ENCODE measurements around the gene DENND2C.

DENND2C gene, protein sequence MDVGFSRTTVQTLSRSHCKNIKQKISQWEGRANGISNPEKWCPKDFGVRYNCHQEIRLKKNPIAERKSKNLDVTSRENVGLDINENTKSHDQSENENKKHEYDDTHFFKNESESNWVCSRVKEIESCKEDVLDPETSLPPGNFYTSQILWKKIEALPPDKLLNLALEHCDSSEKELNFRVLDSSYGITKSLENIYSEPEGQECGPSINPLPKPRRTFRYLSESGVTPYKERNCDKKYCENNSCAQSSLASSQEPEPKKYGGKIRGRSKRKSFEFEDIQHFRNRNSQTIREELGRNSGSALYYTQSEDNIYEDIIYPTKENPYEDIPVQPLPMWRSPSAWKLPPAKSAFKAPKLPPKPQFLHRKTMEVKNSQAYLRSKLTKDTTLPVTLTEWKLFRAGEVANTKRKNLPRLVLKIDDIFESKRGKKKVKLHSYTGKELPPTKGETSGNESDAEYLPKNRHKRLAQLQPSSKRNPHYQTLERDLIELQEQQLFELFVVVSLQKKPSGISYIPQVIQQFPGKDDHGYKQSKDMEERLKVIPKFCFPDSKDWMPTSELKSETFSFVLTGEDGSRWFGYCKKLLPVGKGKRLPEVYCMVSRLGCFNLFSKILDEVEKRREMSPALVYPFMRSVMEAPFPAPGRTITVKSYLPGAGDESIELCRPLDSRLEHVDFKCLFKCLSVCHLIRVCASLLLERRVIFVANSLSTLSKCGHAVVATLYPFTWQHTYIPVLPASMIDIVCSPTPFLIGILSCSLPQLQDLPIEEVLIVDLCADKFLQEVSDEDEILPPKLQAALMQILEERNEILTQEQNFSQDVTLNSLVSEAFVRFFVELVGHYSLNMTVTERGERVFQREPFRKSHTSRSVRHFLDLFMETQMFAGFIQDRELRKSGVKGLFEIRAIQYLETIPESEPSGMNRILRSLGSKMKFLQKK

DNA sequence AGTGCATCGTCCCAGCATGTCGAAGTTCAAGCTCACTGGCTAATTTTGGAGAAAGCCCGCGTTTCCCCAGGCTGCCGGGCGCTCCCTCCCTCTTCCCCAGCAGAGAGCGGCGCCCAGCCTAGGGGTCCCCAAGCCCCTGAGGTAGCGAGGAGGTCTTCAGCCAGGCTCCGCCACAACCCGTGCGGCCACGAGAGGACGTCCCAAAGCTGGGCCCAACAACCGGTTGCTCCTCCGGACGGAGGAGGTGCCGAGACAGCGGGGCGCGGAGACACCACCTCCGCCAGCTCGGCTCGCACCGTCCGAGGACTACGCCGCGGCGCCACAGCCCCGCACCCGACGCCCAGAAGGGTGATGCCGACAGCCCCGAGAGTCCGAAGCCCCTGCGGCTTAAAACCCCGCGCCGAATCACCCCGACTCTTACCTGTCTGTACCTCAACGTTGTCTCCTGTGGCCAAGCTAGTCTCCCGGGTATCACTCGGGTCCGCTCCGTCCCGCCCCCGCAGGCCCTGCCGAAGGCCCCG lies at the start of gene DENND2C:
Gene DENND2C (minus strand): TSS at position 488 of the 521 bp plus-strand sequence. CDS start 44,065 bp downstream, outside the sequence.
- no peak for DNase-seq (ENCODE audit: low spot score)

DNA sequence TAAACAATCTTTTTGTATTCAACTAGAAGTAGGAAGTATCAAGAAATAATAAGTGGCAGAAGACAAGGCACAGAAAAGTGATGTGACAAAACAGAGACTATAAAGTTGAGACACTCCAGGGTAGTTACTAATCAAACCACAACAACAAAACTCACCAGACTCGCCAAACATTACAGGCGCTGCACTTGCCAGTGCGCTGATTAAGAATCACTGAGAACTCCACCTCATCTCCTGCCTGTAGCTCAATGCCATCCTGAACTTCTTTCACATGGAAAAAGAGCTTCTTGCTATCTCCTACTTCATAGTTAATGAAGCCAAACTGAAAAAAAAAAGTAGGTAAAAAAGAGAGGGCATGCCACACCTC lies 49.6 kb upstream of the DENND2C start:
- no peak for DNase-seq (ENCODE audit: low spot score)

DNA sequence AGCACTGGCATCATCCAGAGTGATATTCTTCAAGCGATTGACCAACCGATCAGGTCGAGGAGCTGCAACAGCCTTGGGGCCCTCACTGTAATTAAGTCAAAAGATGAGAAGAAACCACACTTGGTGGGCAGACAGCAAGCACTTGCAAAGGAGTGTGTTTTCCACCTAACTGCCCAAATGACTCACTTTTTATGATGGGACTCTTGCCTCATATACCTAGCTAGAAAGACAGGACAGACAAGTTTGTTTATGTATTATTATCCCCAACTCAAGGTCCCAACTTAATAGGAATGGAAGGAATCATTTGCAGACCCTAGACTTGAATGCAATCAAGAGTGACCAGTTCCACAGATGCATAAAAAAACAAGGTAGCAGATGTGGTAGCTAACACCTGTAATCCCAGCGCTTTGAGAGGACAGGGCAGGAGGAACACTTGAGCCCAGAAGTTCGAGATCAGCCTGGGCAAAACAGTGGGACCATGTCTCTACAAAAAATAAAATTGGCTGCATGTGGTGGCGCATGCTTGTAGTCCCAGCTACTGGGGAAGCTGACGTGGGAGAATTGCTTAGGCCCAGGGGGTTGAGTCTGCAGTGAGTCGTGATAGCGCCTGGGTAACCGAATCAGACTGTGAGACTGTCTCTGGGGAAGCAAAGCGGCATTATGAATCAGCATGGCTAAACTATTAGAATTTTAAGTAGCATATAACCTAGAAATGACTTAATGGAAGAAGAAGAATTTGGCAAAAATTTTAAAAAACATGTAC lies 49.0 kb upstream of the DENND2C start:
- DNase-seq (ENCODE audit: low spot score): peak; percentile 15

DNA sequence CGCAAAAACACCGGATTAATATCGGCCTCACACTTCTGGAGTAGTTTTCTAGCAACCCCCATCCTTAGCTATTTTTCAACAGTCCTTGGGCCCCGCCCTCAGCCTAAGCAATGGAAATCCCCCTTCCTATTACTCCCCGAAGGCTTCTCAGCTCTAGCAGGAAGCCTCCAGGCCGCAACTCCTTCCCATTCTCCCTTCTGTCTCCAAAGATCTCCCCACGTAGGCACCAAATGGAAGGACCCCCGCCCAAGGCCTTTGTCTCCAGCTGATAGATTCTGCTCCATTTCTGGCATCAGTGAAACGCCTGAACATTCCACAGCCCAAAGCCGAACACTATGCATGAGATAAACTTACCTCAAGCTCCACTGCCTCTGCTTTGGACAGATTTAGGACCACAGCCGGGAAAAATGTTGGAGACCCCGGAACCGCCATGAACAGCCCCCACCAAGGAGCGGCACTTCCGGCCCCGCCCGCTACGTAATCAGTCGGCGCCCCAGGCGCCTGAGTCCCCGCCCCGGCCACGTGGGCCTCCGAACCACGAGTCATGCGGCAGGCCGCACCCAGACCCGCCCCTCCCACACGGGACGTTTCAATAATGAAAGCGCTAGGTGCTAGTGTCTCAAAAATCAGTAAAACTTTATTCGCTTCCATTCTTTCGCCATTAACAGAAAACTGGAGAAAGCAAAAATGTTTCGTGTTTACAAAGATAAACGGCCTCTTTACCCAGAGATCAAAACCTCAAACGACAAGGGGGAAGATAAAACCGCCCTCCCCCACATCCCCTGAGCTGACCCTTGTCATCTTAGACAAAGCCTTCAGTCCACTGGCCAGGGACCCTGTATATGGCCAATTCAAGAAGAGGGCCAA lies 46.7 kb upstream of the DENND2C start, which contains the start of gene NRAS:
Gene NRAS (minus strand): TSS at position 468 of the 867 bp plus-strand sequence. CDS start 611 bp downstream, outside the sequence.
- DNase-seq (ENCODE audit: low spot score): peak; percentile 95

DNA sequence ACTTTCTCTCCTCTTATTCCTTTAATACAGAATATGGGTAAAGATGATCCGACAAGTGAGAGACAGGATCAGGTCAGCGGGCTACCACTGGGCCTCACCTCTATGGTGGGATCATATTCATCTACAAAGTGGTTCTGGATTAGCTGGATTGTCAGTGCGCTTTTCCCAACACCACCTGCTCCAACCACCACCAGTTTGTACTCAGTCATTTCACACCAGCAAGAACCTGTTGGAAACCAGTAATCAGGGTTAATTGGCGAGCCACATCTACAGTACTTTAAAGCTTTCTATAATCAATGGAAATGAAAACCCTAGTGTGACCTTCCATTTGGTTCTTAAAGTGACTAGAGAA lies 46.1 kb upstream of the DENND2C start:
- no peak for DNase-seq (ENCODE audit: low spot score)

DNA sequence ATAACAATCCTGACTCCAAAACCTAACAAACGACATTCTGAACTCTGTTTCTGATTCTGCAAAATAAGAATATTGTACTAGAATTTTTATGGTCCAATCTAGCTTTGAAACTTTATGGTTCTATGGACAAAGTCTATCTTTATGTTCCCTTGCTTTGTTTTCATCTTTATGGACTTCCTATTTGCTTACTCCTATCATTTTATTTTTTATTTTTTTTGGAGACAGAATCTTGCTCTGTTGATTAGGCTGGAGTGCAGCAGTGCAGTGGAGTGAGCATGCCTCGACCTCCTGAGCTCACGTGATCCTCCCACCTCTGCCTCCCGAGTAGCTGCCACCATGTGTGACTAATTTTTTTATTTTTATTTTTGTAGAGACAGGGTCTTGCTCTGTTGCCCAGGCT lies 43.1 kb upstream of the DENND2C start:
- no peak for DNase-seq (ENCODE audit: low spot score)

DNA sequence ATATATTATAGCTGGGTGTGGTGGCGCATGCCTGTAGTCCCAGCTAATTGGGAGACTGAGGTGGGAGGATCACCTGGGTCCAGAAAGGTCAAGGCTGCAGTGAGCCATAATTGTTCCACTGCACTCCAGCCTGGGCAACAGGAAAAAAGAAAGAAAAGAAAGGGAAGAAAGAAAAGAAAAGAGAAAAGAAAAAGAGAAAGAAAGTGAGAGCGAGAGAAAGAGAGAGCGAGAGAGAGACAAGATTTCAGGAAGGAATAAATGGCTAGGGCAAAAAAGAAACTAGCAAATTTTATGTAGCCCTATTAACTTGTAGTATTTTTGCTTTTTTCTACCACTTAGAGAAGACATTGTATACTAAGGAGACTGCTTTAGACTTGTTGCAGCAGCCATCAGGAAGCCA lies 40.5 kb upstream of the DENND2C start:
- no peak for DNase-seq (ENCODE audit: low spot score)

DNA sequence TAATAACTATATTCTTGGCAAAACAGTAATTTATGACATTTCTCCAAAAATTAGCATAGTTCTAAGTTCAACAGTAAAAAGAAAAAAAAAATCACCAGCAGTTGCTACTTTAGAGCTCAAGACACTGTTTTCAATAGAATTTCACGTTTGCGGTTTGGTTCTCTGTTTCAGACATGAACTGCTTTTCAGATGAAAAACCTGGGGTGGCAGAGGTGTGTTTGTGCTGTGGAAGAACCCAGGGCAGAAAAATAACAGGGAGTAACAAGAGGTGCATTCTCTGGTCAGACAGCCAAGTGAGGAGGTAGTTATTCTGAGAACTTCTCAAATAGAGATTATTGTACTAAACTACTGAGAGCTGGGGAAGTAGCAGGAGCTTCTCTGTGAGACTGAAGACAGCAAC lies 37.8 kb upstream of the DENND2C start:
- no peak for DNase-seq (ENCODE audit: low spot score)

DNA sequence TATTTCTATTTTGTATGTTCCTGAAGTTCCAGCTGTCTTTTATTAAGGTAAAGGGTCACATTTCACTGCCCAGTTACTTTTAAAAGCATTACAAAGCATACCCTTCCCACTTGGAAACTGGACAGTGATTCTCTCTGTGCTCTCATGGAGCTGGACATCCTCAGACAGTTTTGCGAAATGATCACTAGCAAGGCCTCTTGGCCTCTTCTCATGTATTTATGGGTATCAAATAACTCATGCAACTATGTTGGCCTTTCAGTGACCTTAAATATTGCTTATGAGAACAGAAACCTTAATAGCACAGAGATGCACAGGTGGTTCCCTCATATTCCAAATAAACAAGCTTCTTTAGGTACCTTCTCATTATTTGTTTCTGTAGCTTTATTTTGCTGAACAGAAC lies 33.4 kb upstream of the DENND2C start:
- DNase-seq (ENCODE audit: low spot score): no peak

DNA sequence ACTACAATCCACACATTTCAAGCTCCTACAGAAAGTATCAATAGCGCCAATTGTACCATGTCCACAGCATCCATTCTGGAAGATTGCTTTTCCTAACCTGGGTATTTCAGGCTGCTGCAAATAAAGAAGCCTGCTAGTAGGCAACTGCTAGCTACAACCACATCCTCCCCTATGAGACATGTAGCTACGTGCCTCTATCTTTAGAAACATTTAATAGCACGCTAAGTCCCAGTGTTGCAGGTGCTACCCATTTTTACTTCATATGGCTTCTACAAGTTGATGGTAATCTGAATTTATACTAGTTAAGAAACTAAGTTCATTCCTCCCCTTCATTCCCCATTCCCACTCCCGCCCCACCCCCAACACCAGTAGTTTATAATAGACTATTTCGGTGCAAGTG lies 32.9 kb upstream of the DENND2C start:
- no peak for DNase-seq (ENCODE audit: low spot score)

DNA sequence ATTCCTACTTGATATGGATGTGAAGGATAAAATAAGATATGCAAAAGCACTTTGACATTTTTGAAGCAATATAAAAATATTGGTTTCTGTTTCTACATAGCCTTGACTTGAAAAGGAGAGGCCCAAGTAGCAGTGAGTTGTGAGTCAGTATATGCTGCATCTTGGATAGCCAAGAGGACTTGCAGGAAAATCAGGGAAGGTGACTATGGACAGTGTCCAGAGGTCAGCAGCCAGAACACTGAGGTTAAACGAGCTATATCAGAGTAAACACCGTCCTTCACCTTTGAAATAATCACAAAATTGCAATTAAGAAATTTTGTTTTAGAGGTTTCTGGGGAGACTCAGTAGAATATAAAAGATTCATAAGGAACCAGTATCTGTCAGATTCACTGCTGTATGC lies 32.1 kb upstream of the DENND2C start:
- DNase-seq (ENCODE audit: low spot score): no peak

DNA sequence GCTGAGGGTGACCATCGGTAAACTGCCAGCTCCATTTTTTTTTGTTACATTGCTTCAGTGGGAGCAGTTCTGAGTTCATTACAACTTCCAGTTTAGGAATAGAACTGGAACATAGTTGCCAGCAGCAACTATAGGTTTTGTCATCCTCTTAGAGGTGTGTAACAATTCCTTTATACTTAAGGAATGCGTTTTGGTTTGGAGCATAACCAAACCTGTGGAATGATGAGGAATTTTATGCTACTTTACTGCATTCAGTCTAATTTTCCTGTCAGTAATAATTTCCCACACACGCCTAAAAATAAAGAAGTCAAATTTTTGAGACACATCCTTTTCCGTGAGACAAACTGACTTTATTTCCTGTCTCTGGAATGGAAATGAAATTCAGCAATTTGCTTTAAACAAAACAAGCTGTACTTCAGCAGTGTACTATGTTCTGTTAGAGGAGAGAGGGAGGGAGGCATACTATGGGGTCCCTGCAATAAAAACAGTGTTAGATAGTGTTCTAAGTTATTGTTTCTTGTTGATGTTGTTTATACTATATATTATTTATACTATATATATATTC lies 30.3 kb upstream of the DENND2C start:
- DNase-seq (ENCODE audit: low spot score): no peak

DNA sequence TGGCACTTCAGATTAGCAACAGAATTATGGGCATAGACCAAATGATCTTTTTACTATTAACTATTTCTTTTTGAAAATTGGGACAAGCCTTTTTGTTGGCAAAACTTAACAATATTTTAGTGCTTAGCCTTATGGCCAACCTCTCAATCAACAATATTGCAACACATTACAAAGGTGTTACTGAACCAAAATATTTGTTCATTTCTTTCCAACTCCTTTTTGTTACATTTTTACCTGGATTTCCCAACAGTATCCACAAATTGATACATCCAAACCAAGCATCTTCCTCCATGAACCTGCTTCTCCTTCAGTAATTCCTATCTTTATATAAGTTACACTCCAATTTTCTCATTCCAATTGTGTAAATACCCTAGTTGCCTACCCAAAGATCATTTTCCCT lies 27.0 kb upstream of the DENND2C start:
- DNase-seq (ENCODE audit: low spot score): no peak

DNA sequence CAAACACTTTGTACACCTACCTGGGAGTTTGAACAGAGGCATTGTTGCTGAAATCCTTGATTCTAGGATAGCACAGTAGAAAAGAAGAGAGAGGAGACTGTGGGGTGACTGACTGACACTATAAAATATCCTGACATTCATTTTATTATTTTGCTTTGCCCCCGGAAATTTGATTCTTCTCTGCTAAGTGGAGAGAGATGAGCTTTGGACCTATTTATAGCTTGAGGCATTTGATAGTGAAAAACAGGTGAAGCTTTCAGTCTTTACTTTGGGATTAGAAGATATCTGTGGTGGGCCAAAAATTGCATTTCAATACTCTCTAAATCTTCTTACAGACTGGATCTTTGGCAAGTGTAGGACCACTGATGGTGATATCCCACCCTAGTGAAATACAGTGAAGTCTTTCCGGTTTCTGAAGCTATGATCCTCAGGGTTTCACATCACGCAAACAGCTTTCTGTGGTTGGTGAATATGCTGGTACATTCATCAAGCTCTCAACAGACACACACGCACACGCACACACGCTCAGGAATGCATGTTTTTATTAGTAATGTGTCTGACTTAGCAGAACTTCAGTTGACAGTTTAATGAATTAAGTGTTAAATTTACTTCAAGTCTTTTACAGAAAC lies 25.7 kb upstream of the DENND2C start, which contains the start of gene AMPD1:
Gene AMPD1 (minus strand): TSS at position 117 of the 629 bp plus-strand sequence. CDS start 75 bp downstream, at position 42.
- no peak for DNase-seq (ENCODE audit: low spot score)

DNA sequence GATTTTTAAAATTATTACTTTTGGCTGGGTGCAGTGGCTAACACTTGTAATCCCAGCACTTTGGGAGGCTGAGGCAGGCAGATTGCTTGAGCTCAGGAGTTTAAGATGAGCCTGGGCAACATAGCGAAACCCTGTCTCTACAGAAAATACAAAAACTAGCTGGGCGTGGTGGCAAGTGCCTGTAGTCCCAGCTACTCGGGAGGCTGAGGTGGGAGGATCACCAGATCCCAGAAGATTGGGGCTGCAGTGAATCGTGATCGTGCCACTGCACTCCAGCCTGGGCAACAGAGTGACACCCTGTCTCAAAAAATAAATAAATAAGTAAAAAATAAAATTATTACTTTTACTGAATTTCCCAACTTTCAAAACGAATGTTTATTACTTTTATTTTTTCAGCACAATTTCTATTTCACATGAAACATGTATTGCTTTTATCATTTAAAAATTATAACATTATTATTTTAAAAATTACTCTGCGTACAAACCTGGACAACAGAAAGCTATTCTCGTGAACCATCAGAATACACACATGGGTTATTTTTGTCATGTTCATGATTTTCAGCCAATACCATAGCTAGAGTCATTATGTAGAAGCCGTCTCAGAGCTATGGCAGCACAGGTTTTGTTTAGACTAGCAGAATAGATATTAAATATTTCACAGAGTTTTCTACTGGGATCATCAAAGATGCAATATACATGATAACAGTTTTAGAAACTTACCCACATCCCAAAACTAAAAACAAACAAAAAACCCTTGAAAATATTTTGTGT lies 24.9 kb upstream of the DENND2C start:
- DNase-seq (ENCODE audit: low spot score): no peak

DNA sequence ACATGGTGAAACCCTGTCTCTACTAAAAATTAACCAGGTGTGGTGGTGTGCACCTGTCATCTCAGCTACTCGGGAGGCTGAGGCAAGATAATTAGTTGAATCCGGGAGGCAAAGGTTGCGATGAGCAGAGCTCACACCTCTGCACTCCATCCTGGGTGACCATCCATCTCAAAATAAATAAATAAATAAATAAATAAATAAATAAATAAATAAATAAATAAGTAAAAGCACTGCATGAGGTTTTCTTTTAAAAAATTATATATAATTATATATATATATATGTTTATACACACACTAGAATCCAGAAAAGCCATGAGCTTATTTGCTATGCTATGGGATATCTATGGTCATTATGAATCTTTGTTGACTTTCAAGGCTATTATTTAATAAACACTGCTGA lies 23.1 kb upstream of the DENND2C start:
- no peak for DNase-seq (ENCODE audit: low spot score)

DNA sequence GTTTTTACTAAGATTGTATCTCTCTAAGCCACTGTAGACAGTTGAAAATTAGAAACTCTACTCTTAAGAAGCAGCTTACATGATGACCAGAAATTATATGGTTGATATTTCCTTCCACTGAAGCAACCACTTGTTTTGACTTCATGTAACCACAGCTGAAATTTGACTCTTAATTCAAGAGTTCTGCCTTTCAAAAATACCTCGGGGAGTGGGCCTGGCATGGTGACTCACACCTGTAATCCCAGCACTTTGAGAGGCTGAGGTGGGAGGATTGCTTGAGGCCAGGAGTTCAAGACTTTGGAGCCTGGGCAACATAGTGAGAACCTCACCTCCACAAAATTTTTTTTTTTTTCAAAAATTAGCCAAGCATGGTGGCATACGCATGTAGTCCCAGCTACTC lies 21.2 kb upstream of the DENND2C start:
- no peak for DNase-seq (ENCODE audit: low spot score)

DNA sequence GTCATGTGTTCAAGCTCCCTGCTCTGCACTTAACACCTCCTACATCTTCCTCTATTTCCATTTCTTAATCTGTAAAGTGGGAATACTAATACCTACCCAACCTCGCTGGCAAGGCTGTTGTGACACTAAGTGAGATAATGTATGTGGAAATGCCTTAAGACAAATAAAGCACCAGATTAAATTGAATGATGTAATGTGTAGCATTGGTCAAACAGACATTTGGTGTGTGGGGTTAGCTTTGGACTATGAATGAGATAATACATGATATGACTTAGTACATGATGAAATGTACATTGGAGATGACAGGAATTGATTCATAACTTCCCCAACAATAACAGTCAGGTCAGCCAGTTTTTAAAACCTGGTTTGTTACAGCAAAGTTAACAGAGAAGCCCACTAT lies 20.3 kb upstream of the DENND2C start:
- no peak for DNase-seq (ENCODE audit: low spot score)

DNA sequence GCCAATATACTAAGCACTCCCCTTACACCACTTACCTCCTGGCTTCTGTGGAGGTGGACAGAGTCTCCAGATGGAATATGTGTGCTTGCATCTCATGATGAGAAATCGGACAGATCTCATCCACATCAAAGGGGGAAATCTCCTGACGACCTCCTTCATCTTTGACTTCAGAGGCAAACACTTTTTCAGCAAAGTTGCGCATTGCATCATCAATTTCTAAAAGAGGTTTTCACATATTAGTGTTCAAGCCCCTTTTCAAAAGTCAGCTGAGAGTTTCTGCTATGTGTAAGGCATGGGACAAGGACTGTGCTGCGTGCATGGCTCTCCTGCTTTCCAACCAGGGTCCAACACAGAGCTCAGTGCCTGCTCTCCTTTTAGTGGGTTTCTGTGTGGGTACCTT lies 18.7 kb upstream of the DENND2C start:
- DNase-seq (ENCODE audit: low spot score): no peak
